ENCODE data around the gene ZIK1. TPM values are rescaled to one million over a fixed set of nuclear protein-coding genes. Genes with fewer than 3 reads are reported as not detected.
A peak's percentile ranks its signal among the peaks of the same experiment; 100 is the strongest.

Gene ZIK1
- total and polyA plus RNA-seq, 2 donors (not counting 1 experiment from before 2014, with no cell fraction given), result 5.3 to 21.8 TPM

- Mint-ChIP-seq H3K9me3 (ENCODE audit: insufficient read depth) (peaks cover 4% of the 10 kb centered on the region), H3K4me1 (peaks cover 30% of the 10 kb centered on the region), H3K27ac (peak overlapping the region; percentile 42), H3K27me3 (peaks cover 10% of the 10 kb centered on the region), H3K4me3 (peak overlapping the region; percentile 94)
- intact Hi-C loops (cut with micrococcal nuclease), result loop anchor here (2.0 kb wide), 1 partner anchor 74 kb away; the partner anchor contains the start of gene ZNF211
- H3K9me3 ChIP-seq (ENCODE audit: control extremely low read depth in 1 of 3, control insufficient read depth in 2 of 3, insufficient read depth in 1 of 3, low read length in 2 of 3), result peaks cover 8 to 22% (median 15%) of the 10 kb centered on the region in 3 donors
- H3K36me3 ChIP-seq (replicated peaks in 1 of 2; ENCODE audit: control extremely low read depth in 1 of 2, control insufficient read depth in 1 of 2, extremely low read depth in 1 of 2, insufficient read depth in 2 of 2, low read length in 1 of 2), result peaks cover 4 to 18% of the 10 kb centered on the region in 2 experiments
- peak overlapping the region; percentile 99 for H2AFZ ChIP-seq (ENCODE audit: insufficient read depth, low read depth, low read length, poor library complexity, severe bottlenecking)
- peaks cover 0 to 4% (median 2%) of the 10 kb centered on the region in 4 experiments for H3K27me3 ChIP-seq (replicated peaks in 1 of 4; ENCODE audit: control extremely low read depth in 1 of 4, control insufficient read depth in 3 of 4, insufficient read depth in 4 of 4, low read length in 3 of 4)
- peaks cover 5% of the 10 kb centered on the region for H4K20me1 ChIP-seq (ENCODE audit: control insufficient read depth, insufficient read depth, low read length, poor library complexity, severe bottlenecking)
- H3K27ac ChIP-seq (ENCODE audit: low read length in 2 of 2), result no peak overlapping the region
- POLR2A ChIA-PET, result no interaction called here
- H3K4me2 ChIP-seq (replicated peaks; ENCODE audit: low read depth, low read length, poor library complexity, severe bottlenecking), result peak overlapping the region; percentile 92
- no peak for TF ChIP-seq CTCF (IDR thresholded peaks at IDR 0.05)
- no peak for TF ChIP-seq EZH2 (IDR thresholded peaks at IDR 0.05; ENCODE audit: borderline replicate concordance, insufficient read depth, low read depth, low read length, poor library complexity, severe bottlenecking)
- WGBS (ENCODE audit: insufficient coverage), result 59% methylated on average over 6 of the region's 6 CpGs
- peak overlapping the region; percentile 94 for H3K9ac ChIP-seq (ENCODE audit: low read length)
- H3K79me2 ChIP-seq (ENCODE audit: control insufficient read depth, insufficient read depth, low read length), result peaks cover 43% of the 10 kb centered on the region
- peaks cover 19 to 21% of the 10 kb centered on the region in 2 donors for H3K4me1 ChIP-seq (ENCODE audit: control insufficient read depth in 2 of 2, insufficient read depth in 2 of 2, low read length in 2 of 2)
- H3K4me3 ChIP-seq (ENCODE audit: control extremely low read depth in 1 of 5, extremely low read depth in 1 of 5, insufficient read depth in 1 of 5, low read depth in 2 of 5, low read length in 4 of 5), result peak overlapping the region in 3 of 5 experiments; percentile 92 to 98 (median 96)
- ATAC-seq (ENCODE audit: low read depth), result no peak
- no peak for DNase-seq
- CTCF ChIA-PET, result interaction anchor here (1.1 kb wide), 1 partner anchor 74 kb away, joined by 3 read pairs; the partner anchor contains the start of gene ZNF211
Measured at GRCh38 chr19:57558525-57558924, 25.4 kb upstream of the ZIK1 start.

- H3K9ac ChIP-seq (ENCODE audit: low read length), result peak overlapping the region; percentile 94
- H3K27me3 ChIP-seq (replicated peaks in 1 of 4; ENCODE audit: control extremely low read depth in 1 of 4, control insufficient read depth in 3 of 4, insufficient read depth in 4 of 4, low read length in 3 of 4), result peaks cover 0 to 4% (median 2%) of the 10 kb centered on the region in 4 experiments
- no peak for TF ChIP-seq CTCF (IDR thresholded peaks at IDR 0.05)
- TF ChIP-seq EZH2 (IDR thresholded peaks at IDR 0.05; ENCODE audit: borderline replicate concordance, insufficient read depth, low read depth, low read length, poor library complexity, severe bottlenecking), result no peak
- ChIA-PET CTCF (interaction anchor here (1.1 kb wide), 1 partner anchor 74 kb away, joined by 3 read pairs; the partner anchor contains the start of gene ZNF211), POLR2A (interaction anchor here (0.6 kb wide), 1 partner anchor 536 kb away, joined by 4 read pairs; no protein-coding TSS in a partner anchor)
- Mint-ChIP-seq H3K27me3 (peaks cover 13% of the 10 kb centered on the region), H3K27ac (peak overlapping the region; percentile 77), H3K4me1 (peaks cover 30% of the 10 kb centered on the region), H3K4me3 (peak overlapping the region; percentile 94), H3K9me3 (ENCODE audit: insufficient read depth) (peaks cover 7% of the 10 kb centered on the region)
- H2AFZ ChIP-seq (ENCODE audit: insufficient read depth, low read depth, low read length, poor library complexity, severe bottlenecking), result peak overlapping the region; percentile 99
- peaks cover 4 to 16% of the 10 kb centered on the region in 2 experiments for H3K36me3 ChIP-seq (replicated peaks in 1 of 2; ENCODE audit: control extremely low read depth in 1 of 2, control insufficient read depth in 1 of 2, extremely low read depth in 1 of 2, insufficient read depth in 2 of 2, low read length in 1 of 2)
- ATAC-seq (ENCODE audit: low read depth), result no peak
- peak overlapping the region in 1 of 2 donors; percentile 69 for H3K27ac ChIP-seq (ENCODE audit: low read length in 2 of 2)
- peak overlapping the region; percentile 64 to 98 (median 92) for H3K4me3 ChIP-seq (ENCODE audit: control extremely low read depth in 1 of 5, extremely low read depth in 1 of 5, insufficient read depth in 1 of 5, low read depth in 2 of 5, low read length in 4 of 5)
- peaks cover 9 to 20% (median 17%) of the 10 kb centered on the region in 3 donors for H3K9me3 ChIP-seq (ENCODE audit: control extremely low read depth in 1 of 3, control insufficient read depth in 2 of 3, insufficient read depth in 1 of 3, low read length in 2 of 3)
- peak; percentile 21 for DNase-seq
- peaks cover 5% of the 10 kb centered on the region for H4K20me1 ChIP-seq (ENCODE audit: control insufficient read depth, insufficient read depth, low read length, poor library complexity, severe bottlenecking)
- intact Hi-C loops (cut with micrococcal nuclease), result loop anchor here (1.0 to 2.0 kb wide), 4 partner anchors 20 to 74 kb away; partner anchors contain the start of genes ZNF211, ZNF419 and ZNF549
- 1% methylated on average over 15 of the region's 22 CpGs for WGBS (ENCODE audit: insufficient coverage)
- H3K4me1 ChIP-seq (ENCODE audit: control insufficient read depth in 2 of 2, insufficient read depth in 2 of 2, low read length in 2 of 2), result peaks cover 19 to 21% of the 10 kb centered on the region in 2 donors
- H3K79me2 ChIP-seq (ENCODE audit: control insufficient read depth, insufficient read depth, low read length), result peaks cover 38% of the 10 kb centered on the region
- H3K4me2 ChIP-seq (replicated peaks; ENCODE audit: low read depth, low read length, poor library complexity, severe bottlenecking), result peak overlapping the region; percentile 92
Measured at GRCh38 chr19:57559008-57559403, 24.9 kb upstream of the ZIK1 start.

Measured in B cell (primary cell).